HCT116 (cell line): Measurements from ENCODE around the gene SPA17.

ENCODE experiments used
- CTCF ChIP-seq, 3 experiments: fragments of 200-600 bp in 1 of 3; sonication (generic) in 1 of 3; IDR thresholded peaks in 2 of 3; conservative IDR thresholded peaks in 1 of 3; 2 replicates each; pipeline ENCODE4 v1.5.1; 2012 to 2017; ENCODE audit warnings: low read depth in 2 of 3, low read length in 2 of 3, antibody characterized with exemption in 1 of 3, borderline replicate concordance in 1 of 3, control low read depth in 1 of 3, mild to moderate bottlenecking in 1 of 3, mixed read lengths in 1 of 3, mixed run types in 1 of 3, moderate library complexity in 1 of 3; ENCODE audit not compliant: insufficient read depth in 1 of 3
- POLR2A ChIP-seq: IDR thresholded peaks from 2 replicates; pipeline ENCODE4 v1.7.0; 2011; ENCODE audit warnings: borderline replicate concordance; ENCODE audit not compliant: insufficient read depth, insufficient read length; ENCODE audit errors: extremely low read depth
- SIN3A ChIP-seq: IDR thresholded peaks from 2 replicates; pipeline ENCODE4 v1.6.1; 2012; ENCODE audit warnings: low read depth

GRCh38 chr11:124718801-124719200 is 45.1 kb downstream of the SPA17 start:
- TF ChIP-seq CTCF (IDR thresholded peaks at IDR 0.05 in 2 of 3, conservative IDR thresholded peaks at IDR 0.05 in 1 of 3; ENCODE audit: borderline replicate concordance in 1 of 3, insufficient read depth in 1 of 3, low read depth in 2 of 3, low read length in 2 of 3) (no peak), POLR2A (no peak), SIN3A (no peak)
